H9 (cell line): ENCODE results near the gene ZNF774. TPM values are rescaled to one million over a fixed set of nuclear protein-coding genes. Genes with fewer than 3 reads are reported as not detected.
"Not testable (repeated sequence)": the region's sequence is repeated elsewhere in the genome, so short reads cannot be mapped to it uniquely, and the experiment has no call there.

Experiments
- DNase-seq: peaks from one replicate; pipeline ENCODE4 v3.0.0-alpha.2; 2017
- H2AFZ ChIP-seq: one replicate; pipeline ENCODE4 v1.6.1; 2013; ENCODE audit warnings: mild to moderate bottlenecking, low read length, control low read depth, moderate library complexity
- H2AK5ac ChIP-seq: 2 replicates; pipeline ENCODE4 v1.6.1; 2013; ENCODE audit warnings: low read length, control low read depth, mixed read lengths; ENCODE audit not compliant: insufficient read length
- H2BK120ac ChIP-seq: one replicate; pipeline ENCODE4 v1.6.1; 2013; ENCODE audit warnings: low read depth, mild to moderate bottlenecking, low read length, control low read depth, inconsistent platforms; ENCODE audit not compliant: poor library complexity, severe bottlenecking
- H2BK12ac ChIP-seq: 2 replicates; pipeline ENCODE4 v1.6.1; 2013; ENCODE audit warnings: low read length, control low read depth, mixed read lengths, low read depth; ENCODE audit not compliant: insufficient read length
- H2BK15ac ChIP-seq: 2 replicates; pipeline ENCODE4 v1.6.1; 2013; ENCODE audit warnings: low read depth, low read length, control low read depth
- H2BK20ac ChIP-seq: one replicate; pipeline ENCODE4 v1.6.1; 2013; ENCODE audit warnings: low read depth, mild to moderate bottlenecking, low read length, control low read depth, inconsistent platforms; ENCODE audit not compliant: poor library complexity, severe bottlenecking
- H2BK5ac ChIP-seq: 2 replicates; pipeline ENCODE4 v1.6.1; 2013; ENCODE audit warnings: low read length, control low read depth, mixed read lengths; ENCODE audit not compliant: insufficient read length
- H3K14ac ChIP-seq: 2 replicates; pipeline ENCODE4 v1.6.1; 2013; ENCODE audit warnings: low read length, control low read depth; ENCODE audit not compliant: insufficient read depth
- H3K18ac ChIP-seq: 2 replicates; pipeline ENCODE4 v1.6.1; 2013; ENCODE audit warnings: low read depth, mild to moderate bottlenecking, mixed read lengths, low read length, control low read depth; ENCODE audit not compliant: insufficient read length
- H3K23ac ChIP-seq: 2 replicates; pipeline ENCODE4 v1.6.1; 2013; ENCODE audit warnings: low read length, control low read depth, mixed read lengths, low read depth; ENCODE audit not compliant: insufficient read length
- H3K23me2 ChIP-seq: 2 replicates; pipeline ENCODE4 v1.6.1; 2013; ENCODE audit warnings: low read depth, mild to moderate bottlenecking, mixed read lengths, low read length, control low read depth; ENCODE audit not compliant: insufficient read length, poor library complexity, severe bottlenecking
- H3K27ac ChIP-seq: 2 replicates; pipeline ENCODE4 v1.5.1; 2013; ENCODE audit warnings: low read length, control low read depth, mixed read lengths, low read depth; ENCODE audit not compliant: insufficient read length
- H3K27me3 ChIP-seq: 2 replicates; pipeline ENCODE4 v1.6.1; 2013; ENCODE audit warnings: low read length, control low read depth, inconsistent platforms; ENCODE audit not compliant: insufficient read depth
- H3K4ac ChIP-seq: 2 replicates; pipeline ENCODE4 v1.6.1; 2013; ENCODE audit warnings: low read depth, mild to moderate bottlenecking, control low read depth, inconsistent platforms, low read length, moderate library complexity
- H3K4me1 ChIP-seq: 2 replicates; pipeline ENCODE4 v1.6.1; 2013; ENCODE audit warnings: low read length, control low read depth, inconsistent platforms; ENCODE audit not compliant: insufficient read depth
- H3K4me2 ChIP-seq: 2 replicates; pipeline ENCODE4 v1.6.1; 2013; ENCODE audit warnings: low read length, control low read depth, mixed read lengths; ENCODE audit not compliant: insufficient read length, insufficient read depth
- H3K56ac ChIP-seq: 2 replicates; pipeline ENCODE4 v1.6.1; 2013; ENCODE audit warnings: low read depth, mild to moderate bottlenecking, mixed read lengths, low read length, control low read depth; ENCODE audit not compliant: insufficient read length
- H3K79me1 ChIP-seq: 2 replicates; pipeline ENCODE4 v1.6.1; 2013; ENCODE audit warnings: low read depth, mild to moderate bottlenecking, moderate library complexity, low read length, control low read depth, inconsistent platforms; ENCODE audit not compliant: insufficient read depth, poor library complexity, severe bottlenecking
- H3K79me2 ChIP-seq: 2 replicates; pipeline ENCODE4 v1.6.1; 2013; ENCODE audit warnings: low read length, control low read depth, inconsistent platforms; ENCODE audit not compliant: insufficient read depth
- H3K9ac ChIP-seq: 2 replicates; pipeline ENCODE4 v1.6.1; 2013; ENCODE audit warnings: low read length, control low read depth, mixed read lengths; ENCODE audit not compliant: insufficient read length; ENCODE audit errors: extremely low read depth
- H3K9me3 ChIP-seq: one replicate; pipeline ENCODE4 v1.6.1; 2013; ENCODE audit warnings: low read depth, low read length, inconsistent platforms; ENCODE audit not compliant: control insufficient read depth
- H3T11ph ChIP-seq: one replicate; pipeline ENCODE4 v1.6.1; 2013; ENCODE audit warnings: mild to moderate bottlenecking, low read length, control low read depth, inconsistent platforms
- H4K20me1 ChIP-seq: one replicate; pipeline ENCODE4 v1.6.1; 2013; ENCODE audit not compliant: control insufficient read depth, insufficient read length, insufficient read depth
- H4K5ac ChIP-seq: 2 replicates; pipeline ENCODE4 v1.6.1; 2013; ENCODE audit warnings: low read depth, mild to moderate bottlenecking, mixed read lengths, low read length, control low read depth; ENCODE audit not compliant: insufficient read length
- H4K8ac ChIP-seq: replicated peaks from 2 replicates; pipeline ENCODE4 v1.6.1; 2013; ENCODE audit warnings: low read length, control low read depth, mixed read lengths, low read depth; ENCODE audit not compliant: insufficient read length
- H4K91ac ChIP-seq: 2 replicates; pipeline ENCODE4 v1.6.1; 2013; ENCODE audit warnings: low read depth, mild to moderate bottlenecking, moderate library complexity, mixed read lengths, low read length, control low read depth; ENCODE audit not compliant: insufficient read length
- H3K27ac Mint-ChIP-seq, 3 experiments: 2 replicates in 2 of 3; 3 replicates in 1 of 3; pipeline ENCODE4 v1.8.0; 2020 to 2021; ENCODE audit warnings: mixed read lengths in 3 of 3, mild to moderate bottlenecking in 1 of 3, moderate library complexity in 1 of 3
- H3K27me3 Mint-ChIP-seq: 2 replicates; pipeline ENCODE4 v1.8.0; 2021; ENCODE audit warnings: low read depth, mild to moderate bottlenecking, moderate library complexity, mixed read lengths
- H3K36me3 Mint-ChIP-seq, 3 experiments: 2 replicates in 2 of 3; 3 replicates in 1 of 3; pipeline ENCODE4 v1.8.0; 2020 to 2021; ENCODE audit warnings: low read depth in 3 of 3, mixed read lengths in 3 of 3; ENCODE audit not compliant: insufficient read depth in 1 of 3
- H3K4me1 Mint-ChIP-seq, 2 experiments: 2 replicates each; pipeline ENCODE4 v1.8.0; 2020; ENCODE audit warnings: mixed read lengths in 2 of 2
- H3K4me3 Mint-ChIP-seq, 2 experiments: 2 replicates in 1 of 2; 3 replicates in 1 of 2; pipeline ENCODE4 v1.8.0; 2020 to 2021; ENCODE audit warnings: mild to moderate bottlenecking in 2 of 2, mixed read lengths in 2 of 2, moderate library complexity in 1 of 2
- H3K9me3 Mint-ChIP-seq, 2 experiments: 2 replicates in 1 of 2; 3 replicates in 1 of 2; pipeline ENCODE4 v1.8.0; 2020; ENCODE audit warnings: mild to moderate bottlenecking in 2 of 2, mixed read lengths in 2 of 2, moderate library complexity in 1 of 2
- WGBS: extraction: QIAGEN DNeasy Blood & Tissue Kit; methylation state at CpG from one replicate; pipeline ENCODE4 v1.1.7; 2013; ENCODE audit warnings: missing lambda C conversion rate, low lambda C conversion rate, mixed read lengths; ENCODE audit not compliant: insufficient read length; ENCODE audit errors: extremely low coverage; 5-methylcytosine and 5-hydroxymethylcytosine counted together
- total RNA-seq: library from RNA; stranded (reverse); gene quantifications from 2 replicates; pipeline ENCODE4 v1.2.1, GENCODE V29; 2021
- TF ChIP-seq, protein P1 (sequence below): fragments of 200-600 bp; sonication (generic); conservative IDR thresholded peaks from 3 replicates; pipeline ENCODE4 v1.8.0; 2021; ENCODE audit warnings: antibody characterized with exemption, mild to moderate bottlenecking

The ZNF774 gene
- total RNA-seq, 1 experiment from 2014 or later = 2.5 TPM

DNA sequence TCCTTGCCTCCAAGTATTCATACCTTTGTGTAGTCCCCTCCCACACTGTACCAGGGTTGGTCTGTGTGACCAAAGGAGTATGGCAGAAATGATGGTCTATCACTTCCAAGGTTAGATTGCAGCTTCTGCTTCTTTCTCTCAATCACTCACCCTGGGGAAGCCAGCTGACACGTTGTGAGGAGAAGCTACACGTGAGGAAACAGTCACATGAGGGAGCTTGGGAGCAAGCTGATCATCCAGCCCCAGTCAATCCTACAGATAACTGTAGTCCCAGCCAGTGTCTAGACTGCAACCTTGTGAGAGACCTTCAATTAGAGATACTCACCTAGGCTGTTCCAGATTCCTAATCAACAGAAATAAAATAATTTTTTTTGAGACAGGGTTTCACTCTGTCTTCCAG is 6.2 kb upstream of the ZNF774 start:
- no peak overlapping the region for H3K9ac ChIP-seq
- H2BK120ac ChIP-seq = no peak overlapping the region
- H3K14ac ChIP-seq = no peak overlapping the region
- Mint-ChIP-seq H3K27ac (no peak overlapping the region), H3K9me3 (no peaks in the 10 kb centered on the region), H3K36me3 (no peaks in the 10 kb centered on the region), H3K27me3 (peaks cover 8% of the 10 kb centered on the region), H3K4me3 (no peak overlapping the region), H3K4me1 (no peaks in the 10 kb centered on the region)
- H3K79me1 ChIP-seq = no peaks in the 10 kb centered on the region
- H2BK5ac ChIP-seq = no peak overlapping the region
- no peaks in the 10 kb centered on the region for H3K9me3 ChIP-seq
- TF ChIP-seq, protein P1, sequence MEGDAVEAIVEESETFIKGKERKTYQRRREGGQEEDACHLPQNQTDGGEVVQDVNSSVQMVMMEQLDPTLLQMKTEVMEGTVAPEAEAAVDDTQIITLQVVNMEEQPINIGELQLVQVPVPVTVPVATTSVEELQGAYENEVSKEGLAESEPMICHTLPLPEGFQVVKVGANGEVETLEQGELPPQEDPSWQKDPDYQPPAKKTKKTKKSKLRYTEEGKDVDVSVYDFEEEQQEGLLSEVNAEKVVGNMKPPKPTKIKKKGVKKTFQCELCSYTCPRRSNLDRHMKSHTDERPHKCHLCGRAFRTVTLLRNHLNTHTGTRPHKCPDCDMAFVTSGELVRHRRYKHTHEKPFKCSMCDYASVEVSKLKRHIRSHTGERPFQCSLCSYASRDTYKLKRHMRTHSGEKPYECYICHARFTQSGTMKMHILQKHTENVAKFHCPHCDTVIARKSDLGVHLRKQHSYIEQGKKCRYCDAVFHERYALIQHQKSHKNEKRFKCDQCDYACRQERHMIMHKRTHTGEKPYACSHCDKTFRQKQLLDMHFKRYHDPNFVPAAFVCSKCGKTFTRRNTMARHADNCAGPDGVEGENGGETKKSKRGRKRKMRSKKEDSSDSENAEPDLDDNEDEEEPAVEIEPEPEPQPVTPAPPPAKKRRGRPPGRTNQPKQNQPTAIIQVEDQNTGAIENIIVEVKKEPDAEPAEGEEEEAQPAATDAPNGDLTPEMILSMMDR = no peak
- H4K5ac ChIP-seq = peak overlapping the region; percentile 59
- H3K23ac ChIP-seq = no peak overlapping the region
- no peaks in the 10 kb centered on the region for H4K20me1 ChIP-seq
- H2BK15ac ChIP-seq = no peak overlapping the region
- no peaks in the 10 kb centered on the region for H3K27me3 ChIP-seq
- no peak overlapping the region for H2BK12ac ChIP-seq
- H3K79me2 ChIP-seq = no peaks in the 10 kb centered on the region
- H3K4ac ChIP-seq = no peak overlapping the region
- no peaks in the 10 kb centered on the region for H3K23me2 ChIP-seq
- H2AFZ ChIP-seq = no peak overlapping the region
- H3T11ph ChIP-seq = no peak overlapping the region
- no peak overlapping the region for H4K91ac ChIP-seq
- no peak for DNase-seq
- no peak overlapping the region for H3K18ac ChIP-seq
- H3K56ac ChIP-seq = no peak overlapping the region
- H2AK5ac ChIP-seq = no peak overlapping the region
- H3K4me1 ChIP-seq = no peaks in the 10 kb centered on the region; the same call in 1 of the 2 replicates
- H2BK20ac ChIP-seq = no peak overlapping the region
- H3K27ac ChIP-seq = no peak overlapping the region
- WGBS = no CpG with 5 or more reads among the region's 2 CpGs
- no peak overlapping the region for H4K8ac ChIP-seq
- H3K4me2 ChIP-seq = no peak overlapping the region

GRCh38 chr15:90347431-90348065 is 4.5 kb upstream of the ZNF774 start:
- H3K56ac ChIP-seq, H2AK5ac ChIP-seq, H3K27me3 ChIP-seq, H4K91ac ChIP-seq, H4K5ac ChIP-seq, H3K4me2 ChIP-seq, H2BK20ac ChIP-seq, H2BK12ac ChIP-seq, H3K18ac ChIP-seq, H3K4me1 ChIP-seq, H2BK5ac ChIP-seq, H3K4ac ChIP-seq, H2BK120ac ChIP-seq, H3K23me2 ChIP-seq, H3K9me3 Mint-ChIP-seq, H3T11ph ChIP-seq, H3K9me3 ChIP-seq, H3K4me3 Mint-ChIP-seq, H3K27ac Mint-ChIP-seq, H3K27ac ChIP-seq, H3K14ac ChIP-seq, H4K20me1 ChIP-seq, H2AFZ ChIP-seq, H3K9ac ChIP-seq, H3K79me2 ChIP-seq, H3K4me1 Mint-ChIP-seq, H3K23ac ChIP-seq, DNase-seq, H2BK15ac ChIP-seq, H3K36me3 Mint-ChIP-seq, H3K79me1 ChIP-seq, H4K8ac ChIP-seq: not testable (repeated sequence)
- no CpG with 5 or more reads among the region's 1 CpG for WGBS
- H3K27me3 Mint-ChIP-seq = peaks cover 15% of the 10 kb centered on the region
